SH-SY5Y (cell line): Measurements from ENCODE around the gene FZR1.

ENCODE experiments used
- GATA2 ChIP-seq: IDR thresholded peaks from 2 replicates; pipeline ENCODE4 v1.6.1; 2011; ENCODE audit warnings: mild to moderate bottlenecking, low read depth, low read length
- GATA3 ChIP-seq: IDR thresholded peaks from 2 replicates; pipeline ENCODE4 v1.6.1; 2011; ENCODE audit warnings: low read depth, mild to moderate bottlenecking, low read length, moderate library complexity

- TF ChIP-seq GATA2 (no peak), GATA3 (no peak)
These were observed 51.5 kb downstream of the FZR1 start, which contains the start of gene MFSD12 for GRCh38 chr19:3557461-3558248.
